HG02938 (cell line): ENCODE measurements around the gene GLRA1.
"Not testable (repeated sequence)": the region's sequence is repeated elsewhere in the genome, so short reads cannot be mapped to it uniquely, and the experiment has no call there.

ENCODE experiments used
- ATAC-seq: cut with Tn5 transposase; IDR thresholded peaks from one replicate; pipeline ENCODE4 v1.9.1; 2021; ENCODE audit warnings: mild to moderate bottlenecking, moderate library complexity; ENCODE audit not compliant: unreplicated experiment

The GLRA1 gene

GRCh38 chr5:151822141-151822540, 102.5 kb downstream of the GLRA1 start:
- no peak for ATAC-seq

GRCh38 chr5:151820903-151821302, 103.7 kb downstream of the GLRA1 start:
- no peak for ATAC-seq

GRCh38 chr5:151820271-151820670, 104.4 kb downstream of the GLRA1 start:
- no peak for ATAC-seq

- no peak for ATAC-seq
Observed at GRCh38 chr5:151819830-151820229, 104.8 kb downstream of the GLRA1 start.

GRCh38 chr5:151815051-151815450, 109.6 kb downstream of the GLRA1 start:
- no peak for ATAC-seq

GRCh38 chr5:151812757-151813309, 111.8 kb downstream of the GLRA1 start:
- ATAC-seq = no peak

GRCh38 chr5:151811593-151812321, 112.9 kb downstream of the GLRA1 start:
- no peak for ATAC-seq

- ATAC-seq = no peak
Observed at GRCh38 chr5:151810897-151811296, 113.8 kb downstream of the GLRA1 start.

GRCh38 chr5:151810449-151810848, 114.2 kb downstream of the GLRA1 start:
- ATAC-seq = no peak

GRCh38 chr5:151808451-151809169, 116.0 kb downstream of the GLRA1 start:
- no peak for ATAC-seq

GRCh38 chr5:151805414-151806223, 119.0 kb downstream of the GLRA1 start:
- ATAC-seq = no peak

- ATAC-seq = peak; percentile 87
Observed at GRCh38 chr5:151800532-151800931, 124.1 kb downstream of the GLRA1 start.

GRCh38 chr5:151799407-151799806, 125.2 kb downstream of the GLRA1 start:
- no peak for ATAC-seq

GRCh38 chr5:151798674-151799073, 126.0 kb downstream of the GLRA1 start:
- ATAC-seq = no peak

- no peak for ATAC-seq
Observed at GRCh38 chr5:151795426-151795825, 129.2 kb downstream of the GLRA1 start.

- ATAC-seq = no peak
Observed at GRCh38 chr5:151793358-151793757, 131.3 kb downstream of the GLRA1 start.

GRCh38 chr5:151787817-151788216, 136.8 kb downstream of the GLRA1 start:
- no peak for ATAC-seq

GRCh38 chr5:151786468-151786867, 138.2 kb downstream of the GLRA1 start:
- ATAC-seq = no peak

GRCh38 chr5:151784141-151784540, 140.5 kb downstream of the GLRA1 start:
- no peak for ATAC-seq

- not testable (repeated sequence) for ATAC-seq
Observed at GRCh38 chr5:151783664-151784063, 141.0 kb downstream of the GLRA1 start.

- ATAC-seq = no peak
Observed at GRCh38 chr5:151781201-151781600, 143.4 kb downstream of the GLRA1 start.
